RWPE1 (cell line): ENCODE data around the gene ARHGEF5.

Experiments
- CTCF ChIA-PET: fragments of 350-600 bp; sonication (Branson Sonifier 250); formaldehyde crosslinking; extraction: SDS; loops from one replicate; lab custom pipeline; 2021; lab: Yijun Ruan, JAX
- POLR2A ChIA-PET: fragments of 400-600 bp; formaldehyde crosslinking; extraction: SDS; loops from one replicate; lab custom pipeline; 2020; ENCODE audit warnings: antibody characterized with exemption; ENCODE audit not compliant: low non-redundant PET; lab: Yijun Ruan, JAX
- DNase-seq: peaks from one replicate; pipeline ENCODE4 v3.0.0; 2012; ENCODE audit warnings: low spot score
- H3K27ac ChIP-seq: fragments of 450-650 bp; 2 replicates; pipeline ENCODE4 v1.5.1; 2017
- CTCF ChIP-seq: fragments of 450-650 bp; conservative IDR thresholded peaks from 2 replicates; pipeline ENCODE4 v1.5.1; 2017; ENCODE audit warnings: low read depth, mild to moderate bottlenecking

ARHGEF5 gene

GRCh38 chr7:144388950-144389349, 33.7 kb downstream of the ARHGEF5 start:
- no peak overlapping the region for H3K27ac ChIP-seq
- ChIA-PET POLR2A (no interaction called here), CTCF (no interaction called here)
- no peak for DNase-seq
- TF ChIP-seq CTCF: no peak

- DNase-seq: no peak
- POLR2A ChIA-PET: no interaction called here
- no peak for TF ChIP-seq CTCF
- CTCF ChIA-PET: no interaction called here
- no peak overlapping the region for H3K27ac ChIP-seq
Observed at GRCh38 chr7:144390481-144390880, 35.3 kb downstream of the ARHGEF5 start.

GRCh38 chr7:144391014-144391413, 35.8 kb downstream of the ARHGEF5 start:
- ChIA-PET POLR2A (no interaction called here), CTCF (interaction anchor here (1.5 kb wide), 1 partner anchor 46 kb away, joined by 8 read pairs; no protein-coding TSS in a partner anchor)
- no peak for TF ChIP-seq CTCF
- H3K27ac ChIP-seq: no peak overlapping the region
- DNase-seq: no peak

- CTCF ChIA-PET: interaction anchor here (1.3 to 1.5 kb wide), 2 partner anchors 46 to 56 kb away, joined by 4 to 8 read pairs; no protein-coding TSS in a partner anchor
- POLR2A ChIA-PET: no interaction called here
- H3K27ac ChIP-seq: no peak overlapping the region
Observed at GRCh38 chr7:144391823-144392255, 36.6 kb downstream of the ARHGEF5 start.

GRCh38 chr7:144397086-144397485, 41.9 kb downstream of the ARHGEF5 start:
- no peak for TF ChIP-seq CTCF
- DNase-seq: no peak
- no peak overlapping the region for H3K27ac ChIP-seq
- ChIA-PET POLR2A (no interaction called here), CTCF (no interaction called here)

More at GRCh38 chr7:144391823-144392255, 36.6 kb downstream of the ARHGEF5 start:
- peak; percentile 83 for TF ChIP-seq CTCF
- DNase-seq: peak; percentile 49

GRCh38 chr7:144398291-144398690, 43.1 kb downstream of the ARHGEF5 start:
- no peak for TF ChIP-seq CTCF
- POLR2A ChIA-PET: no interaction called here
- H3K27ac ChIP-seq: no peak overlapping the region
- CTCF ChIA-PET: no interaction called here
- no peak for DNase-seq
